HG02981 (cell line): ENCODE results near the gene GLIS2.
"Not testable (repeated sequence)": the region's sequence is repeated elsewhere in the genome, so short reads cannot be mapped to it uniquely, and the experiment has no call there.

Experiments used
- ATAC-seq: cut with Tn5 transposase; IDR thresholded peaks from one replicate; pipeline ENCODE4 v1.9.1; 2021; ENCODE audit warnings: mild to moderate bottlenecking, moderate library complexity; ENCODE audit not compliant: unreplicated experiment

GLIS2 gene

DNA sequence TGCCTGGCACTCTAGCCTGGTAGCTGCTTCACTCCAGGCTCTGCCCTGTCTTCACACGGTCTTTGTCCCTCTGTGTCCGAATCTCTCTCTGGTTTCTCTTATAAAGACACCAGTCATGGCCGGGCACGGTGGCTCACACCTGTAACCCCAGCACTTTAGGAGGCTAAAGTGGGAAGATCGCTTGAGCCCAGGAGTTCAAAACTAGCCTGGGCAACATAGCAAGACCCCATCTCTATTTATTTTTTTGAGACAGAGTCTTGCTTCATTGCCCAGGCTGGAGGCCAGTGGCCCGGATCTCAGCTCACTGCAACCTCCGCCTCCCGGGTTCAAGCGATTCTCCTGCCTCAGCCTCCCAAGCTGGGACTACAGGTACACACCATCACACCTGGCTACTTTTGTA, 17.8 kb downstream of the GLIS2 start:
- not testable (repeated sequence) for ATAC-seq

- no peak for ATAC-seq
Observed at GRCh38 chr16:4334724-4335495, 19.0 kb downstream of the GLIS2 start.

GRCh38 chr16:4336701-4337539, 21.1 kb downstream of the GLIS2 start:
- no peak for ATAC-seq

- no peak for ATAC-seq
Observed at GRCh38 chr16:4337540-4338088, 21.7 kb downstream of the GLIS2 start.

DNA sequence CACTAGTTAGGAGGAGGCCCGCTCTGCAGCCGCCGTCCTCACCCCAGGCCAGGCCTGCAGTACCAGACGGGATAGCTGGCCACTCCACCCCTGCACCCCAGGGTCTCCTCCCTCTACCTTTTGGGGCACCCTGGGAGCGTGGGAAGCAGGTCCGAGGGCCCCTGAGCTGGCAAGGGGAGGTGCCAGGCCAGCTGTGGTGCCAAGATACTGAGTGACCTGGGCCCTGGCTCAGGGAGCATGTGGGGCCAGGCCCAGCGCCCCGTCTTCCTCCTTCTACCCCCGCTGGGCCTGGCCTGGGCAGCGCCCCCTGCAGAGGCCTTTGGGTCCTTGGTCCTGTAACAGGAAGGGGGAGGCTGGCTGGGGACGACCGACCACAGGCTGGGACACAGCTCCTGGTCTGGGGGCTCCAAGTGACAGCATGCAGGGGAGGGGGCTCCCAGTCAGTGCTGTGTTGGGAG, 22.3 kb downstream of the GLIS2 start:
- no peak for ATAC-seq

DNA sequence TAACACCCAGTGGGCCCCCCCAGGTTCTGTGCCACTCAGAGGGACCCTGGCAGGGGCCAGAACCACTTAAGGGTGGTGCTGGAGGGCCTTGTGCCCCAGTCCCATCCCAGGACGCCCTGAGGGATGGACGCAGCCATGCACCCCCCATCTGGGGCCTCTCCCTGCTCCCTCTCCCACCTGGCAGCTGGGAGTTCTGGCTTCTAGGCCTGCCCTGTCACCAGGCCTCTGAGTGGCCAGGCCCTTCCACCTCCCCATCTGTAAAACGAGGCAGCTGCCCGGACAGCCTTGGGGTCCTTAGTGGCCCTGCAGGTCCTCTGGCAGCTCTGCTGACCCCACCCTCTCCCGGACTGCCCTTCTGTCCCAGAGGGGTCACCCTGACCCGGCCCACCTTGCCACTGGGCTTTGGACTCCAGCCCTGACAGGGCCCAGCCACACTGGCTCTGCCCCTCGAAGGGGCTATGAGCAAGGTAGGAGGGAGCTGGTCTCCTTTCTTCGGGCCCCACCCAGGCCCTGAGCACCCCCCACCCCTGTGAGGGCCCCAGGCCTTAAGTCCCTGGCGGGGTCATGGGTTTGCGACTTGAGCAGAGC, 22.9 kb downstream of the GLIS2 start:
- ATAC-seq: no peak

DNA sequence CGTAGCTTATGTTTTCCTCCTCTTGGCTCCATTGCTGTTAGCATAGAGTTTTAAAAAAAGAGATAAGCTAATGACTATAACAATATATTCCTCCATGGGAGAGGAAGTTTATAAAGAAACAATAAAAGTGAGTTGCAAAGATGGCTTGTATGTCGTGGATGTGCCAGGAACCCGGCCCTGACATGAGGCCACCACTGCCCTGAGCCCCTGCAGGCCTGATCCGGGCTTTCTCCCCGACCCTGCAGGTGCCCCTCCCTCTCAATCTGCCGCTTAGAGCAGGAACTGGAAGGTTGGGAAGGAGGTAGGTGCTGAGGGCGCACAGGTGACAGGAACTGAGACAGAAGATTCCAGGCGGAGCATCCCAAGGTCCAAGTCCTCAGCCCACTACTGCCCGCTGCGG, 23.6 kb downstream of the GLIS2 start:
- ATAC-seq: no peak

GRCh38 chr16:4339909-4340308, 24.0 kb downstream of the GLIS2 start:
- ATAC-seq: no peak

- no peak for ATAC-seq
Observed at GRCh38 chr16:4340443-4340842, 24.6 kb downstream of the GLIS2 start.

DNA sequence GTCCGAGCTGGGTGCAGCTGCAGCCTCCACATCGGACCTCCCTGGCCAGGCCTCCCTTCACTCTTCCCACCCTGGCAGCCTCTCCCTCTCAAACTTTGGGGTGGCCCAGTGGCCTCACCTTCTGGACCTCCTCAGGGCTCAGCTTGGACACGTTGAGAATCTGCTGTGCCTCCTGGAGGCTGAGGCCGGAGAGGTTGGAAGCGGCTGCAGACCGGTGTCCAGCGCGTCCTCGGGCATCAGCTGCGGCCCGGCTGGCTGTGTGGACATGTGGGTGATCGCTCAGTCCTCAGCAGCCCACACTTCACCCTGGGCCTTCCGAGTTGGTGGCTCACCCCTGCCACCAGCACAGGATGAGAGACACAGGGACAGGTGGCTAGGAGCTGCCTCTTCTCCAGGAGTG, 25.4 kb downstream of the GLIS2 start:
- ATAC-seq: no peak

DNA sequence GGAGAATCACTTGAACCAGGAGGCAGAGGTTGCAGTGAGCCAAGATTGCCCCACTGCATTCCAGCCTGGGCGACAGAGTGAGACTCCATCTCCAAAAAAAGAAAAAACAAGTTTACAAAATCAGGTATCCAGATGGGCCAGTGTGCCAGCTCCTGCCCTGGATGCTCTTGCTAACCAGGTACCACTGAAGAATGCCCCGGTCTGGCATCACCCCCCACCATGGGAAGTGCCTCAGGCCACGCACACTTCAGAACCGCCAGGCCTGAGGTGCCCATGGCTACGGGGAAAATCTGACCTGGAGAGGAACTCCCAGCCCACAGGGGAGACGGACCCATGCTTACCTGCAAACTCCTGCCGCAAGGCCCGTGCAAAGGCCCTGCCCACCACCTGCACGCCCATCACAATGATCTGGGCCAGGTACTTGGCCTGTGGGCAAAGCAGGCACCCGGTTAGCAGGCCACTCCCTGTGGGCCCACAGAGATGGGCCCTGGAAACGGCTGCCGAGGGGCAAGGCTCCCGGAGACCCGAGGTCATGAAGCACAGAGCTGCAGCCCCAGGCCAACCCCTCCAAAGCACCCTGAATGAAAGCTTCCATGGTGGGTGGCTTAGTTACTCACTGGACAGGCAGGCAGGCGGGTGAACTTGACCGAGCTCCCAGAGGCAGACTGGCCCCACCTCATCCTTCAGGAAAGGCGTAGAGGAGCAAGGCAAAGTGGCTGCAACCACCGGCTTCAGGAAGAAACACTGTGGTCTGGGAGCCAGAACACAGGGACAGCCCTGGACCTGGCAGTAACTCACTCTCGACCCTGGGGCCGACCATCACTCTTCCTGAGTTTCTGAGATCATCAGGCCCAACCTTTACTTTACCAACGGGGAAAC, 27.2 kb downstream of the GLIS2 start:
- ATAC-seq: no peak

GRCh38 chr16:4344300-4344982, 28.6 kb downstream of the GLIS2 start:
- not testable (repeated sequence) for ATAC-seq

DNA sequence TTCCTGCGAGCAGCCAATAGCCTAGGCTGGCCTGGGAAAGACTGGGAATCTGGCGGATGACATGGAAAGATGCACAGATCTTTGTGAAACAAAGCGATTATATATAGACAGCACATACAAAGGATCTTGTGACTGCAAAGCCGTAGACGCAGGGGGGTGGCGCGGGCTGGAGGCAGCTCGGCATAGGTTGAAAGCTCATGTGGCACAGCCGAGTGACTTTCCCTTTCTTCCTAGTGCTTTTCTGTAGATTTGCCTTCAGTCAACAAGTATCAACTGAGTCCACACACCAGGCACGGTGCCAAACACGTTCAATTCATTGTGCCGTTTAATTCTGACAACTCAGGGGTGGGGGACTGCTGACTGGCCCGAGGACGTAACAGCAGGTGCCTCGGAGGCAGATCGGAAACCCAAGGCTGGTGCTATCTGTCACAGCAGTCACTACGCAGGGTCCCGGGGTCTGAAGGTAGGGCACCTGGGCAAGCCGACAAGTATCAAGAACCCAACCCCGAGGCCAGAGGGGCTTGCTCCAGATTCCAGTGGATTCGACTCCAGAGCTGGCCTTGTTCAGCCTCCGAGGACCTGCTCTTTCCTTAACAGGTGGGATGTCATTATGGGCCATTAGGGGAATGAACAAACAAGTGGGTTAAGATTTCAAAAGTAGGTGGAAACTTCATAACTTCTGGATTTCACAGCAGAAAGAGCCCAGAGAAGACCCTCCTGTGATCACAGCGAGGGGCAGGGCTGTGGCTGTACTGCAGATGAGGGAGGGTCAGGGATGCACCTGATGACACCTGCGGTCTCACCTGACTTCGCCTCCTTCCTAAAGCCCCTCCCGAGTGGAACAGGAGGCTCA, 29.3 kb downstream of the GLIS2 start:
- no peak for ATAC-seq

GRCh38 chr16:4345836-4346781, 30.2 kb downstream of the GLIS2 start:
- no peak for ATAC-seq

GRCh38 chr16:4347010-4347409, 31.1 kb downstream of the GLIS2 start:
- no peak for ATAC-seq

DNA sequence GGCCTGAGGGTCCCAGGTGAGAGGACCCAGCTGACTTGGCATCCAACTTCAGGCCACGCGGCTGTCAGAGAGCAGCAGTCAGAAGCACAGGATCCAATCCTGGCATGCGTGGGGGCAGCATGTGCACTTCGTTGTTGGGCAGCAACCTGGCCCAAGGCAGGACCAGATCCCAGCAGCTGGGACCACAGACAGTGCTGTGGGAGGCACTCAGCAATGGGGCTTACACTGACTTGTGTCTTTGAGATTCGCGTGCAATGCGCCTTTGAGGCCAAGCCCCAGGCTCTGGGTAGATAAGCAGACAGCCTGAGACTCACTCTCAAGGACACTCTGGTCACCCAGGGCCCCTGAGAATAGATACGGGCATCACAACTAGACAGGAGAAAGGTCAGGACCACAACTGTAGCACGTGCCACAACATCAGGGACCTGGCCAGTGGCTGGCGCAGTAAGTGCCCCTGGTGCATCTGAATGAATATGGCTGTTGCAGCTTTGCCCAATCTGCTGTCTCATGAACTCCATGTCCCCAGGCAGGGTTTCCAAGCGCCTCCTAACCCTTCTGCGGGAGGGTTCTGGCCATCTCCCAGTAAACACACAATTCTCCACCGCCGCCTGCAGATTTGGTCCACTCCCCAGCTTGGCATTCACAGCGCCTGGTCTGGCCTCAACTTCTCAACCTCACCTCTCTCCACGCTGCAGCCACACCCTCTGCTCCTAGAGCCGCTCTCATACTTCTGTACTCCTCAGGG, 32.1 kb downstream of the GLIS2 start:
- ATAC-seq: no peak

- no peak for ATAC-seq
Observed at GRCh38 chr16:4349332-4349731, 33.5 kb downstream of the GLIS2 start.
